Ectodermal cell (in vitro differentiated cells): ENCODE data around the gene ABCD1.

ENCODE experiments used
- H3K27ac ChIP-seq: 2 replicates; pipeline ENCODE4 v1.7.0; 2013; ENCODE audit warnings: mild to moderate bottlenecking, low read depth, low read length; ENCODE audit not compliant: insufficient read depth, poor library complexity, severe bottlenecking
- H3K27me3 ChIP-seq: 2 replicates; pipeline ENCODE4 v1.7.0; 2013; ENCODE audit warnings: mild to moderate bottlenecking, low read length; ENCODE audit not compliant: insufficient read depth, control insufficient read depth, poor library complexity, severe bottlenecking
- H3K36me3 ChIP-seq: one replicate; pipeline ENCODE4 v1.7.0; 2013; ENCODE audit warnings: low read length; ENCODE audit not compliant: control insufficient read depth, insufficient read depth
- H3K4me1 ChIP-seq: one replicate; pipeline ENCODE4 v1.7.0; 2013; ENCODE audit warnings: low read length; ENCODE audit not compliant: control insufficient read depth, insufficient read depth
- H3K4me3 ChIP-seq: 2 replicates; pipeline ENCODE4 v1.7.0; 2013; ENCODE audit warnings: low read depth, low read length, control low read depth; ENCODE audit not compliant: insufficient read depth
- H3K9me3 ChIP-seq: 2 replicates; pipeline ENCODE4 v1.7.0; 2013; ENCODE audit warnings: mild to moderate bottlenecking, low read length, moderate library complexity; ENCODE audit not compliant: control insufficient read depth
- WGBS, 2 experiments: methylation state at CpG; one replicate each; pipeline ENCODE4 v1.1.7; 2013; ENCODE audit warnings: missing lambda C conversion rate in 2 of 2; 5-methylcytosine and 5-hydroxymethylcytosine counted together

Gene ABCD1

DNA sequence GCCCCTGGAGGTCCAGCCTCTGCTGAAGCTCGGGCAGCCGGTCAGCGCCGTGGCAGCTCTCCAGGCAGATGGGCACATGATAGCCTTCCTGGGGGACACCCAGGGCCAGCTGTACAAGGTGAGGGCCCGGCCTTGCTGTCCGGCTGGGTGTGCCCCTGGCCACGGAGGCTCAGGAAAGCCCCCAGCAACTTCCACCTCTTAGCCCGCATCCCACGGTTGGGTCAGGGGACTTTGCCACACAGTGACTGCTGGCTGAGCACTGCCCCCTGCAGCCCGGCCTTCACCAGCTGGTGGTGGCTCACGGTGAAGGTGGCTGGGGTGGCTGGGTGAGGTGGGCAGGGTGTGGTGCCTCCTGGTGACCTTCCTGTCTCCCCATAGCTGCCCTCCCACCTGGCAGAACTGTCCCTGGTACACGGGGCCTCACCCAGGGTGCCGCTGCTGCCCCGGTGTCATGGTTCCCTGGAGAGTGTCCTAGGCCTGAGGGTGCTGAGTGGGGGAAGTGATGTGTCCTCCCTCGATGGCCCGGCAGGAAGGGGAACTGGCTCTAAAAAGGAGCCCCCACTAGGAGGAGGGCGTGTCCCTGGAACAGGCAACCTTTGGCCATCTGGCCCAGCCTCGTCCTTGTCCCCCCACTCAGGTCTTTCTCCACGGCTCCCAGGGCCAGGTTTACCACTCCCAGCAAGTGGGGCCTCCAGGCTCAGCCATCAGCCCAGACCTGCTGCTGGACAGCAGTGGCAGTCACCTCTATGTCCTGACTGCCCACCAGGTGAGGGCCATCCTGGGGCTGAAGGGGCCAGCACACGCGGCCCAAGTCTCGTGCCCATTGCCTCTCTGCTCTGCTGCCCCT, 43.9 kb downstream of the ABCD1 start:
- H3K27ac ChIP-seq, result no peak overlapping the region
- no peaks in the 10 kb centered on the region for H3K9me3 ChIP-seq
- H3K36me3 ChIP-seq, result no peaks in the 10 kb centered on the region
- WGBS, 2 experiments, result 88 to 93% methylated on average over 22 of the region's 22 CpGs
- H3K4me3 ChIP-seq, result no peak overlapping the region
- no peaks in the 10 kb centered on the region for H3K27me3 ChIP-seq
- H3K4me1 ChIP-seq, result peaks cover 15% of the 10 kb centered on the region

DNA sequence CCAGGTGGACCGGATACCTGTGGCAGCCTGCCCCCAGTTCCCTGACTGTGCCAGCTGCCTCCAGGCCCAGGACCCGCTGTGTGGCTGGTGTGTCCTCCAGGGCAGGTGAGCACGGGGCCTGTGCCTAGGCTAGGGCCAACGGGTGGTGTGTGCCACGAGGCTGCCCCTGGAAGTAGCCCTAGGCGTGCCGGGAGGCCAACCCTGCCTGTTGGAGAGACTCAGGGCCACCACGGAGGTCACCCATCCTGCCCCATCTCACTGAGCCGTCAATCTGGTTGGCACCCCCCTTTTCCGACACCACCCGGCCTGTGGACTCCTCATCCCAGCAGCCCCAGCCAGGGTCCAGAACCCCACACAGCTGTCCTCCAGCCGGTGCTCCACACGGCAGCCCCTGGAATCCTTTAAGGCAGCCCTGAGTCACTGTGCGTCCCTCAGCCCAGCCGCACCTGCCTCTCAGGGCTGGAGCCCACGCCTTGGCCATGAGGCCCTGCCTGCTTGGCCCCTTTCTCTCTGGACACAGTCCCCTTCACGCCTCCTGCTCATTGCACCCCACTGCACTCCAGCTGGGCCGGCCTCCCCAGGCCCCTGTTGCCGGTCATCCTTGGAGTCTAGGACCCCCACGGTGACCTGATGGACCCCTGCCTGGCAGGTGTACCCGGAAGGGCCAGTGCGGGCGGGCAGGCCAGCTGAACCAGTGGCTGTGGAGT, 44.7 kb downstream of the ABCD1 start:
- Histone ChIP-seq H3K27me3 (no peaks in the 10 kb centered on the region), H3K36me3 (no peaks in the 10 kb centered on the region), H3K4me3 (no peak overlapping the region), H3K4me1 (peaks cover 15% of the 10 kb centered on the region), H3K27ac (no peak overlapping the region), H3K9me3 (no peaks in the 10 kb centered on the region)
- WGBS, 2 experiments, result 93% methylated on average over 23 of the region's 23 CpGs

DNA sequence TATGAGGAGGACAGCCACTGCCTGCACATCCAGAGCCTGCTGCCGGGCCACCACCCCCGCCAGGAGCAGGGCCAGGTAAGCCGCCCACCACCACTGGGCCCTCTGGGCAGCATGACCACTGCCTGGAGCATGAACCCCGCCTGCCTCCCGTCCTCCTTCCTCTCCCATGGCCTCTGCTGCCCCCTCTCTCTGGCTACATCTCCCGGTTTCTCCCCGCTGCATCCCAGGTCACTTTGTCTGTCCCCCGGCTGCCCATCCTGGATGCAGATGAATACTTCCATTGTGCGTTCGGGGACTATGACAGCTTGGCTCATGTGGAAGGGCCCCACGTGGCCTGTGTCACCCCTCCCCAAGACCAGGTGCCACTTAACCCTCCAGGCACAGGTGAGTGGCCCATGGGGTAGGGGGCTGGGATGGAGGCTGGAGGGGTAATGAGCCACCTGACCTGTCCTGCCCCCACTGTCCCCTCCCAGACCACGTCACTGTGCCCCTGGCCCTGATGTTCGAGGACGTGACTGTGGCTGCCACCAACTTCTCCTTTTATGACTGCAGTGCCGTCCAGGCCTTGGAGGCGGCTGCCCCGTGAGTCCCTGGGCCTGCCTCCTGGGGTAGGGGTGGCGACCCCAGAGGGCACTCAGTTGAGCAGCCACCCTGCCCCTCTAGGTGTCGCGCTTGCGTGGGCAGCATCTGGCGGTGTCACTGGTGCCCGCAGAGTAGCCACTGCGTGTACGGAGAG, 45.4 kb downstream of the ABCD1 start:
- Histone ChIP-seq H3K9me3 (no peaks in the 10 kb centered on the region), H3K27ac (no peak overlapping the region), H3K4me1 (peaks cover 11% of the 10 kb centered on the region), H3K27me3 (no peaks in the 10 kb centered on the region), H3K4me3 (no peak overlapping the region), H3K36me3 (no peaks in the 10 kb centered on the region)
- 89 to 91% methylated on average over 25 of the region's 25 CpGs for WGBS, 2 experiments

DNA sequence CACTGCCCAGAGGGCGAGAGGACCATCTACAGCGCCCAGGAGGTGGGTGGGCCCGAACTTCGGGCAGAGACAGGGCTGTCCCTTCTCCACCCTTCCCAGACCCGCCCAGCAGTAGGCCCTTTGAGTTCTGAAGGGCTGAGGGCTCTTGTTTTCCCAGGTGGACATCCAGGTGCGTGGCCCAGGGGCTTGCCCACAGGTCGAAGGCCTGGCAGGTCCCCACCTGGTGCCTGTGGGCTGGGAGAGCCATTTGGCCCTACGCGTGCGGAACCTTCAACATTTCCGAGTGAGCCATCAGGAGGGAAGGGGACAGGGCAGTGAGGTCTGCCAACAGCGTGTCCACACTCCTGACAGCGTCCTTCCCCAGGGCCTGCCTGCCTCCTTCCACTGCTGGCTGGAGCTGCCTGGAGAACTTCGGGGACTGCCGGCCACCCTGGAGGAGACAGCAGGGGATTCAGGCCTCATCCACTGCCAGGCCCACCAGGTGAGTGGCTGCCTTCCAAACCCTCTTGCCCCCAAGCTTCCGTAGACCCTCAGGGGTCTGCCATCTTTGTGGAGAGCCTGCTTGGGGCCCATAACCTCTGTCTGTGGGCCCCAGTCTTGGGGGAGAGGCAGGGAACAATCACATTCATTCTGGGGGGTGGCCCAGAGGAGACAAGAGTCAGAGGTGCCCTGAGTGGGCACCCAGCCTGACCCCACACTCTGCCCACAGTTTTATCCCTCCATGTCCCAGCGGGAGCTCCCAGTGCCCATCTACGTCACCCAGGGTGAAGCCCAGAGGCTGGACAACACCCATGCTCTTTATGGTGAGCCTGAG, 46.2 kb downstream of the ABCD1 start:
- H3K4me3 ChIP-seq, result no peak overlapping the region
- H3K27me3 ChIP-seq, result no peaks in the 10 kb centered on the region
- peaks cover 4% of the 10 kb centered on the region for H3K4me1 ChIP-seq
- WGBS, 2 experiments, result 94 to 95% methylated on average over 18 of the region's 18 CpGs
- no peaks in the 10 kb centered on the region for H3K9me3 ChIP-seq
- no peaks in the 10 kb centered on the region for H3K36me3 ChIP-seq
- H3K27ac ChIP-seq, result no peak overlapping the region

DNA sequence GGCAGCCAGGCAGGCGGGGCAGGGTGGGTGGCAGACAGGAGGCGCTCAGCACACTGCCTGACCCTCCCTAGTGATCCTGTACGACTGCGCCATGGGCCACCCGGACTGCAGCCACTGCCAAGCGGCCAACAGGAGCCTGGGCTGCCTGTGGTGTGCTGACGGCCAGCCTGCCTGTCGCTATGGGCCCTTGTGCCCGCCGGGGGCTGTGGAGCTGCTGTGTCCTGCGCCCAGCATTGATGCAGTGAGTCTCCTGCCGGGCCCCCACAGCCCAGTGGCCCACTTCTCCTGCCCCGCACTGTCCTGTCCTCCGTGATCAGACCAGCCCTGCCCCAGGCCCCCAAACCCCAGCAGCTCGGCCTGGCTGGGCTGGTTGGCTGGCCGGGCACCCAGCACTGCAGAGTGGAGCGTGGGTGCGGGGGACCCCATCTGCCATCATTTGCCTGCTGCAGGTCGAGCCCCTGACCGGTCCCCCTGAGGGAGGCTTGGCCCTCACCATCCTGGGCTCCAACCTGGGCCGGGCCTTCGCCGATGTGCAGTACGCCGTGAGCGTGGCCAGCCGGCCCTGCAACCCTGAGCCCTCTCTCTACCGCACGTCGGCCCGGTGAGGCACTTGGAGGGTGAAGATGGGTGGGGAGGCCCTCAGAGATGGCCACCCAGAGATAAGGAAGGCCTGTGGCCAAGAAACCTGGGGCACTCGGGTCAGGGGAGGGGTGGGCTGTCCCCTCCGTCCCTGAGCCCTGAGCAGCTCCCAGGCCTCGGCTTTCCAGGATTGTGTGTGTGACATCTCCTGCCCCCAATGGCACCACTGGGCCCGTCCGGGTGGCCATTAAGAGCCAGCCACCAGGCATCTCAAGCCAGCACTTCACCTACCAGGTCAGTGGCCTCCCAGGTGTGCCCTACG, 47.0 kb downstream of the ABCD1 start:
- no peak overlapping the region for H3K27ac ChIP-seq
- no peaks in the 10 kb centered on the region for H3K27me3 ChIP-seq
- H3K4me1 ChIP-seq, result peaks cover under 1% of the 10 kb centered on the region
- H3K9me3 ChIP-seq, result no peaks in the 10 kb centered on the region
- no peak overlapping the region for H3K4me3 ChIP-seq
- 91% methylated on average over 37 of the region's 37 CpGs for WGBS, 2 experiments
- no peaks in the 10 kb centered on the region for H3K36me3 ChIP-seq

DNA sequence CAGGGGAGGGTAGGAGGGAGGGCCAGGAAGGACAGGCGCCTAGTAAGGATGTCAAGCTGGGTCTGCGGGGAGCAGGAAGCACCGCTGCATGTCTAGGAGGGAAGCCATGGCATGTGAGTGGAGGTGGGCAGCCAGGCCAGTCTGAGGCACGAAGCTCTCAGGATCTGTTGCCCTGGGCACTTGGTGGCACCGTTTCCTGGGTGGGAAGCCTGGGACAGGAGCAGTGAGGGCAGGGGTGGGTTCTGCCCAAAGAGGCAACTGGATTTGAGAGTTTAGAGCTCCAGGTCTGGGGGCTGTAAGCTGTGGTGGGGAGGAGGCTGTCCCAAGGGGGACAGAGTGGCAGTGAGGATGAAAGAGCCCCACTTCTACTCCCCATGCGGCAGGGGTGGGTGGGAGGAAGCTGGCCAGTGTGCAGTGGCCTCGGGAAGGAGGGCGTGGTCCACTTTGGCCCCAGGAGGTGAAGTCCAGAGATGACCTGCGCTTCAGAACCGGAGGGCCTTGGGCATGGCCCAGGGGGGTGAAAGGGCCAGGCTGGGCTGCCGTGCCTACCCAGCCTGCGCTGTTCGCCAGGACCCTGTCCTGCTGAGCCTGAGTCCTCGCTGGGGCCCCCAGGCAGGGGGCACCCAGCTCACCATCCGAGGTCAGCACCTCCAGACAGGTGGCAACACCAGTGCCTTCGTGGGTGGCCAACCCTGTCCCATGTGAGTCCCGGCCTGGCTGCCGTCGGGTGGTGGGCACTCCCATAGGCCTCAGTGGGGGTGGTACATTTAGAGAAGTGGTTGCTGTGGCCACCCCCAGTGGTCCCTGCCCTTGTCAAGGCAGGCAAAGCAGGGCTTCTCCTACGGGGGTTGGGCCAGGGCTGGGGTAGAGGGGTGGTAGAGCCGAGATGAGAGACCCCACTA, 47.9 kb downstream of the ABCD1 start:
- Histone ChIP-seq H3K36me3 (no peaks in the 10 kb centered on the region), H3K4me1 (no peaks in the 10 kb centered on the region), H3K27me3 (no peaks in the 10 kb centered on the region), H3K27ac (no peak overlapping the region), H3K9me3 (no peaks in the 10 kb centered on the region), H3K4me3 (no peak overlapping the region)
- WGBS, 2 experiments, result 88 to 90% methylated on average over 21 of the region's 21 CpGs

DNA sequence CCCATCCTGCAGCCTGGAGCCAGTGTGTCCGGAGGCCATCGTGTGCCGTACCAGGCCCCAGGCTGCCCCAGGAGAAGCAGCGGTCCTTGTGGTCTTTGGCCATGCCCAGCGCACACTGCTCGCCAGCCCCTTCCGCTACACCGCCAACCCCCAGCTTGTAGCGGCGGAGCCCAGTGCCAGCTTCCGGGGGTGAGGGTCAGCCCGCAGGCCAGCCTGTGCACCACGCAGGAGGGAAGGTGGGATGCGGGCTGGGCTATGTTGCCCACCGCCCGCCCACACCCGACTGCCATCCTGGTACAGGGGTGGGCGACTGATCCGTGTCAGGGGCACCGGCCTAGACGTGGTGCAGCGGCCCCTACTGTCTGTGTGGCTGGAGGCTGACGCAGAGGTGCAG, 48.6 kb downstream of the ABCD1 start:
- no peaks in the 10 kb centered on the region for H3K36me3 ChIP-seq
- H3K4me3 ChIP-seq, result no peak overlapping the region
- H3K27ac ChIP-seq, result no peak overlapping the region
- 96% methylated on average over 23 of the region's 23 CpGs for WGBS, 2 experiments
- H3K4me1 ChIP-seq, result no peaks in the 10 kb centered on the region
- no peaks in the 10 kb centered on the region for H3K9me3 ChIP-seq
- H3K27me3 ChIP-seq, result no peaks in the 10 kb centered on the region

DNA sequence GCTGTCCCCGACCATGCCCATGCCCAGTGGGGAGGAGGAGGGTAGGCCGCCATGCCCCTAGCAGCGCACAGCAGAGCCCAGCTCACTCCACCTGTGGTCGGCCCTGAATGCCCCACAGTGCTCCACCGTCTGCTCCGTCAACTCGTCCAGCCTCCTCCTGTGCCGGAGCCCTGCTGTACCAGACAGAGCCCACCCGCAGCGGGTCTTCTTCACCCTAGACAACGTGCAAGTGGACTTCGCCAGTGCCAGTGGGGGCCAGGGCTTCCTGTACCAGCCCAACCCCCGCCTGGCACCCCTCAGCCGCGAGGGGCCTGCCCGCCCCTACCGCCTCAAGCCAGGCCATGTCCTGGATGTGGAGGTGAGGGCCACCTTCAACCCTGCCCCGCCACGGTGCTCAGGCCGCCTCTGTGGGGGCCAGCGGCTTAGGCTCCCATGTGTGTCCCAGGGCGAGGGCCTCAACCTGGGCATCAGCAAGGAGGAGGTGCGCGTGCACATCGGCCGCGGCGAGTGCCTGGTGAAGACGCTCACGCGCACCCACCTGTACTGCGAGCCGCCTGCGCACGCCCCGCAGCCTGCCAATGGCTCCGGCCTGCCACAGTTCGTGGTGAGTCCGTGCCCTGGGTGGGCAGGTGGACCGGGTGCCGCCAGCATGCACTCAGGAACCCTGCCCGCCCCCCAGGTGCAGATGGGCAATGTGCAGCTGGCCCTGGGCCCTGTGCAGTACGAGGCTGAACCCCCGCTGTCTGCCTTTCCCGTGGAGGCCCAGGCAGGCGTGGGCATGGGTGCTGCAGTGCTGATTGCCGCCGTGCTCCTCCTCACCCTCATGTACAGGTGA, 49.3 kb downstream of the ABCD1 start:
- Histone ChIP-seq H3K9me3 (no peaks in the 10 kb centered on the region), H3K4me1 (no peaks in the 10 kb centered on the region), H3K27ac (no peak overlapping the region), H3K4me3 (no peak overlapping the region), H3K36me3 (no peaks in the 10 kb centered on the region), H3K27me3 (no peaks in the 10 kb centered on the region)
- 94 to 95% methylated on average over 48 of the region's 48 CpGs for WGBS, 2 experiments
